H1 (cell line): Measurements from ENCODE around the gene GLMP. TPM values are rescaled to one million over a fixed set of nuclear protein-coding genes. Genes with fewer than 3 reads are reported as not detected.

Experiments
- CTCF ChIA-PET: fragments of 300-600 bp; sonication (Branson Sonifier 250); formaldehyde crosslinking; loops from one replicate; lab custom pipeline; 2021; ENCODE audit not compliant: partially characterized antibody; lab: Charles Lee
- POLR2A ChIA-PET: fragments of 300-600 bp; sonication (Branson Sonifier 250); formaldehyde crosslinking; loops from one replicate; lab custom pipeline; 2021; ENCODE audit warnings: inconsistent platforms; ENCODE audit not compliant: partially characterized antibody; lab: Charles Lee
- DNase-seq, 2 experiments: peaks; one replicate each; pipeline versions ENCODE4 v3.0.0 to v3.0.0-alpha.2; 2010 to 2022; ENCODE audit warnings: low spot score in 2 of 2, low read depth in 1 of 2, mixed read lengths in 1 of 2
- FAIRE-seq: peaks from 2 replicates; lab custom pipeline; 2011; peaks lifted over from hg19 to GRCh38; lab: Jason Lieb, UNC
- H2AFZ ChIP-seq: 2 replicates; pipeline ENCODE4 v1.8.1; 2012; ENCODE audit warnings: low read length, inconsistent platforms
- H2AK5ac ChIP-seq: 2 replicates; pipeline ENCODE4 v1.6.1; 2013; ENCODE audit warnings: low read depth, low read length
- H2BK120ac ChIP-seq: replicated peaks from 2 replicates; pipeline ENCODE3; 2013; ENCODE audit warnings: low read depth, low read length, inconsistent platforms
- H2BK12ac ChIP-seq: 2 replicates; pipeline ENCODE4 v1.6.1; 2013; ENCODE audit warnings: low read depth, low read length
- H2BK15ac ChIP-seq: 2 replicates; pipeline ENCODE4 v1.6.1; 2013; ENCODE audit warnings: low read length
- H2BK20ac ChIP-seq: 2 replicates; pipeline ENCODE4 v1.6.1; 2013; ENCODE audit warnings: low read length
- H2BK5ac ChIP-seq: 2 replicates; pipeline ENCODE4 v1.6.1; 2013; ENCODE audit warnings: low read depth, low read length
- H3K14ac ChIP-seq: 2 replicates; pipeline ENCODE4 v1.6.1; 2013; ENCODE audit warnings: inconsistent platforms; ENCODE audit not compliant: insufficient read length
- H3K18ac ChIP-seq: 2 replicates; pipeline ENCODE4 v1.6.1; 2013; ENCODE audit warnings: low read length; ENCODE audit errors: extremely low read depth
- H3K23ac ChIP-seq: 2 replicates; pipeline ENCODE4 v1.6.1; 2013; ENCODE audit warnings: inconsistent platforms; ENCODE audit not compliant: insufficient read length
- H3K23me2 ChIP-seq: 2 replicates; pipeline ENCODE4 v1.6.1; 2013; ENCODE audit warnings: low read depth, low read length
- H3K27ac ChIP-seq: 2 replicates; pipeline ENCODE4 v1.6.1; 2011; ENCODE audit warnings: low read depth, low read length, inconsistent platforms
- H3K27me3 ChIP-seq, 4 experiments: replicated peaks in 1 of 4; 1 replicate in 1 of 4; 2 replicates in 3 of 4; pipeline versions ENCODE4 v1.6.1 to v1.8.1; 2011 to 2013; ENCODE audit warnings: low read length in 3 of 4, mild to moderate bottlenecking in 3 of 4, inconsistent platforms in 2 of 4, mixed read lengths in 2 of 4, moderate library complexity in 1 of 4; ENCODE audit not compliant: control insufficient read depth in 3 of 4, insufficient read depth in 3 of 4; ENCODE audit errors: extremely low read depth in 1 of 4
- H3K36me3 ChIP-seq, 4 experiments: 2 replicates each; pipeline versions ENCODE4 v1.6.1 to v1.8.1; 2011 to 2013; ENCODE audit warnings: mild to moderate bottlenecking in 4 of 4, low read length in 3 of 4, moderate library complexity in 2 of 4, control low read depth in 1 of 4, inconsistent platforms in 1 of 4; ENCODE audit not compliant: insufficient read depth in 4 of 4, control insufficient read depth in 2 of 4
- H3K4ac ChIP-seq: replicated peaks from 2 replicates; pipeline ENCODE3; 2013; ENCODE audit warnings: low read length, low read depth, mixed read lengths, inconsistent platforms; ENCODE audit not compliant: insufficient read length
- H3K4me1 ChIP-seq, 4 experiments: replicated peaks in 1 of 4; 1 replicate in 1 of 4; 2 replicates in 3 of 4; pipeline versions ENCODE4 v1.6.1 to v1.8.1; 2011 to 2013; ENCODE audit warnings: low read length in 3 of 4, inconsistent platforms in 2 of 4, mixed read lengths in 1 of 4; ENCODE audit not compliant: insufficient read depth in 4 of 4, control insufficient read depth in 3 of 4
- H3K4me2 ChIP-seq, 2 experiments: 2 replicates each; pipeline versions ENCODE4 v1.6.1 to v1.8.1; 2011 to 2013; ENCODE audit warnings: low read depth in 2 of 2, low read length in 2 of 2, control low read depth in 1 of 2, inconsistent platforms in 1 of 2, mild to moderate bottlenecking in 1 of 2; ENCODE audit not compliant: insufficient read depth in 1 of 2
- H3K4me3 ChIP-seq, 4 experiments: fragments of 200-600, 300-600 bp in 1 of 4; sonication (generic), shearing (Covaris generic), sonication (Bioruptor Twin) in 1 of 4; 2 replicates each; pipeline versions ENCODE4 v1.5.1 to v1.8.1; 2011 to 2016; ENCODE audit warnings: low read length in 4 of 4, low read depth in 3 of 4, control low read depth in 2 of 4, inconsistent platforms in 2 of 4, mild to moderate bottlenecking in 2 of 4, mixed read lengths in 1 of 4, moderate library complexity in 1 of 4; ENCODE audit not compliant: insufficient read depth in 2 of 4; ENCODE audit errors: extremely low read depth in 1 of 4
- H3K56ac ChIP-seq: replicated peaks from 2 replicates; pipeline ENCODE3; 2013; ENCODE audit warnings: low read depth, mild to moderate bottlenecking, mixed read lengths, low read length, inconsistent platforms; ENCODE audit not compliant: insufficient read length
- H3K79me1 ChIP-seq: 2 replicates; pipeline ENCODE4 v1.6.1; 2013; ENCODE audit warnings: low read depth, low read length, control low read depth
- H3K79me2 ChIP-seq, 2 experiments: 2 replicates each; pipeline versions ENCODE4 v1.6.1 to v1.8.1; 2012 to 2013; ENCODE audit warnings: low read length in 2 of 2, mild to moderate bottlenecking in 2 of 2, inconsistent platforms in 1 of 2; ENCODE audit not compliant: insufficient read depth in 2 of 2, control insufficient read depth in 1 of 2
- H3K9ac ChIP-seq, 4 experiments: replicated peaks in 1 of 4; 1 replicate in 1 of 4; 2 replicates in 3 of 4; pipeline versions ENCODE4 v1.6.1 to v1.8.1; 2011 to 2013; ENCODE audit warnings: low read depth in 3 of 4, low read length in 3 of 4, control low read depth in 2 of 4, mild to moderate bottlenecking in 2 of 4, moderate library complexity in 2 of 4, inconsistent platforms in 1 of 4; ENCODE audit errors: extremely low read depth in 1 of 4
- H3K9me3 ChIP-seq, 2 experiments: 2 replicates each; pipeline versions ENCODE4 v1.6.1 to v1.8.1; 2012 to 2013; ENCODE audit warnings: mild to moderate bottlenecking in 2 of 2, moderate library complexity in 2 of 2, control low read depth in 1 of 2, inconsistent platforms in 1 of 2, low read depth in 1 of 2, low read length in 1 of 2, mixed read lengths in 1 of 2; ENCODE audit not compliant: insufficient read depth in 2 of 2
- H4K20me1 ChIP-seq, 2 experiments: replicated peaks in 1 of 2; 2 replicates each; pipeline versions ENCODE3 to v1.8.1; 2011 to 2013; ENCODE audit warnings: inconsistent platforms in 2 of 2, low read length in 2 of 2, mild to moderate bottlenecking in 1 of 2; ENCODE audit not compliant: insufficient read depth in 2 of 2, control insufficient read depth in 1 of 2
- H4K5ac ChIP-seq: 2 replicates; pipeline ENCODE4 v1.6.1; 2013; ENCODE audit warnings: low read length, low read depth, mixed read lengths, inconsistent platforms; ENCODE audit not compliant: insufficient read length
- H4K8ac ChIP-seq: 2 replicates; pipeline ENCODE4 v1.8.0; 2013; ENCODE audit warnings: mild to moderate bottlenecking, moderate library complexity, low read length, inconsistent platforms; ENCODE audit not compliant: insufficient read depth; ENCODE audit errors: extremely low read depth
- H4K91ac ChIP-seq: replicated peaks from 2 replicates; pipeline ENCODE3; 2013; ENCODE audit warnings: low read length, mixed read lengths, inconsistent platforms; ENCODE audit not compliant: insufficient read length
- CBX5 ChIP-seq: fragments of 300-800, 300-1000 bp; sonication (generic); IDR thresholded peaks from 2 replicates; pipeline ENCODE4 v1.7.1; 2016; ENCODE audit warnings: antibody characterized with exemption, low read length, low read depth
- CBX8 ChIP-seq: fragments of 300-800, 300-1000 bp; sonication (generic); IDR thresholded peaks from 2 replicates; pipeline ENCODE4 v1.7.1; 2016; ENCODE audit warnings: low read depth, low read length, borderline replicate concordance
- CREB1 ChIP-seq: IDR thresholded peaks from 2 replicates; pipeline ENCODE4 v1.6.1; 2012; ENCODE audit warnings: inconsistent platforms
- EGR1 ChIP-seq: IDR thresholded peaks from 2 replicates; pipeline ENCODE4 v1.6.1; 2011; ENCODE audit warnings: low read depth, low read length, borderline replicate concordance
- EZH2 ChIP-seq: fragments of 200-600 bp; sonication (generic); IDR thresholded peaks from 2 replicates; pipeline ENCODE4 v1.7.1; 2012; ENCODE audit warnings: low read depth, mild to moderate bottlenecking, moderate library complexity, low read length, inconsistent platforms; ENCODE audit not compliant: severe bottlenecking
- PHF8 ChIP-seq: fragments of 200-600 bp; sonication (generic); conservative IDR thresholded peaks from 2 replicates; pipeline ENCODE4 v1.7.1; 2012; ENCODE audit warnings: low read depth, mild to moderate bottlenecking, inconsistent platforms, low read length, moderate library complexity
- POLR2AphosphoS5 ChIP-seq: IDR thresholded peaks from 2 replicates; pipeline ENCODE4 v1.6.1; 2011; ENCODE audit warnings: low read depth, low read length
- RBBP5 ChIP-seq: IDR thresholded peaks from 2 replicates; pipeline ENCODE4 v1.7.1; 2012; ENCODE audit warnings: low read depth, mild to moderate bottlenecking, inconsistent platforms, low read length, moderate library complexity, borderline replicate concordance
- SIX5 ChIP-seq: IDR thresholded peaks from 2 replicates; pipeline ENCODE4 v1.6.1; 2011; ENCODE audit warnings: mild to moderate bottlenecking, low read depth, low read length
- TAF1 ChIP-seq: IDR thresholded peaks from 2 replicates; pipeline ENCODE4 v1.6.1; 2011; ENCODE audit warnings: mild to moderate bottlenecking, low read depth, low read length
- TAF7 ChIP-seq: optimal IDR thresholded peaks from 2 replicates; pipeline ENCODE3; 2011; ENCODE audit warnings: low read depth, mild to moderate bottlenecking, inconsistent platforms, low read length, moderate library complexity, borderline replicate concordance
- WGBS, 2 experiments: shearing (Covaris generic) in 1 of 2; methylation state at CpG; one replicate each; pipeline versions ENCODE4 v1.1.6 to v1.1.7; 2013 to 2015; ENCODE audit warnings: low lambda C conversion rate in 2 of 2, mixed read lengths in 2 of 2, inconsistent platforms in 1 of 2, low coverage in 1 of 2, missing lambda C conversion rate in 1 of 2; ENCODE audit not compliant: insufficient replicate concordance in 2 of 2, insufficient coverage in 1 of 2, insufficient read length in 1 of 2; ENCODE audit errors: extremely low coverage in 1 of 2, missing lambda C conversion rate in 1 of 2; 5-methylcytosine and 5-hydroxymethylcytosine counted together
- polyA plus RNA-seq, 7 experiments: library from polyadenylated mRNA; depleted of rRNA in 3 of 7; stranded (reverse) in 5 of 7; unstranded in 2 of 7; fragments of >200 nt in 5 of 7; fragments of 200-250 nt in 2 of 7; gene quantifications; 1 replicate in 5 of 7; 2 replicates in 1 of 7; 4 replicates in 1 of 7; pipeline versions ENCODE4 v1.2.1 to v1.2.3, GENCODE V29; 2011 to 2013; ENCODE audit warnings: missing spikeins in 2 of 7, mixed read lengths in 2 of 7
- total RNA-seq: library from RNA; stranded (reverse); fragmentation: NEBNext Ultra II Directional; extraction: Animal tissue kit (Norgen Biotek cat#: 25700); gene quantifications from 2 replicates; pipeline ENCODE4 v1.2.1, GENCODE V29; 2021

Gene GLMP
- total and polyA plus RNA-seq, 2 of the 8 experiments (the other 6 are each of a cell fraction or from before 2014, with no cell fraction given), result 48.1 to 59.5 TPM

DNA sequence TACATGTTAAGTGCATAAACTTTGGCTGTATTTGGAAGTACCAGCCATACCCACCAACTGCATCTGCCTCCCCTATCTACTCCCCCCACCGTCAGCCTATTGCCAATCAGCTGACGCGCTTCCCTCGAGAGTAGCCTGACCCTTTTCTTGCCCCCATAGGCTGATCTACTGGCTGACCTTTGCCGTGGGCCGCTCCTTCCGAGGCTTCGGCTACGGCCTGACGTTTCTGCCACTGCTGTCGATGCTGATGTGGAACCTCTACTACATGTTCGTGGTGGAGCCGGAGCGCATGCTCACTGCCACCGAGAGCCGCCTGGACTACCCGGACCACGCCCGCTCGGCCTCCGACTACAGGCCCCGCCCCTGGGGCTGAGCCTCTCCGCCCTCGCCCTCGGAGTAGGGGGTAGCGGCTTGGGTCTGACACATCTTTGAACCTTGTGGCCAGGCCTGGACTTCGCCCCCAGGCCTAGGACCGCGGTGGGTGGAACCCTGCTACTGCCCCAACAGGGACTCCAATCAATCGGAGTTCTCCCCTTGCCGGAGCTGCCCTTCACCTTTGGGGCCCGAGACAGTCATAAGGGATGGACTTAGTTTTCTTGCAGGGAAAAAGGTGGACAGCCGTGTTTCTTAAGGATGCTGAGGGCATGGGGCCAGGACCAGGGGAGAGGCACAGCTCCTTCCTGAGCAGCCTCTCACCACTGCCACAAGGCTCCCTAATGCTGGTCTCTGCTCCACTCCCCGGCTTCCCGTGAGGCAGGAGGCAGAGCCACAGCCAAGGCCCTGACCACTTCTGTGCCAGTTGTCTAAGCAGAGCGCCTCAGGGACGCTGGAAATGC is 4.0 kb downstream of the GLMP start:
- Histone ChIP-seq H3K9ac (peak overlapping the region in 3 of 4 experiments; percentile 21 to 58 (median 26); a peak in 4 of 7 replicates), H3K4me3 (peak overlapping the region; percentile 43 to 55 (median 52); a peak in 7 of 8 replicates), H2AK5ac (no peak overlapping the region), H4K8ac (peak overlapping the region; percentile 87), H3K36me3 (peaks cover 0 to 7% (median 0%) of the 10 kb centered on the region in 4 experiments; a peak in 2 of 8 replicates), H2AFZ (peak overlapping the region; percentile 94; the same call in 1 of the 2 replicates), H2BK5ac (peak overlapping the region; percentile 40; the same call in 1 of the 2 replicates), H3K23me2 (peaks cover 7% of the 10 kb centered on the region; the same call in 1 of the 2 replicates), H3K27me3 (no peaks in the 10 kb centered on the region), H3K79me1 (0 out of 2 replicates have a peak, but pooled peaks cover 3% of the 10 kb centered on the region), H3K9me3 (no peaks in the 10 kb centered on the region), H2BK15ac (no peak overlapping the region; the same call in 1 of the 2 replicates), H3K4me1 (peaks cover 0 to 12% (median 4%) of the 10 kb centered on the region in 4 experiments; a peak in 3 of 7 replicates), H3K27ac (no peak overlapping the region), H2BK20ac (no peak overlapping the region), H4K20me1 (peaks cover 0 to 3% of the 10 kb centered on the region in 2 experiments), H2BK12ac (no peak overlapping the region), H4K5ac (peak overlapping the region; percentile 39), H3K23ac (no peak overlapping the region), H3K79me2 (no peaks in the 10 kb centered on the region), H3K56ac (no peak overlapping the region), H3K4ac (no peak overlapping the region), H3K18ac (no peak overlapping the region), H2BK120ac (no peak overlapping the region), H4K91ac (no peak overlapping the region), H3K14ac (no peak overlapping the region), H3K4me2 (peak overlapping the region; percentile 78 to 87)
- FAIRE-seq (peak; percentile 24), DNase-seq (peak; percentile 75 to 95)
- WGBS, 2 experiments, result 28% methylated on average over 26 of the region's 37 CpGs; no CpG with 5 or more reads in 1 of the 2 experiments
- ChIA-PET CTCF (interaction anchor here (0.6 to 1.3 kb wide), 5 partner anchors 18 to 203 kb away, joined by 3 to 4 read pairs (median 3); no protein-coding TSS in a partner anchor), POLR2A (interaction anchor here (0.7 to 2.9 kb wide), 5 partner anchors 10 to 186 kb away, joined by 3 to 31 read pairs (median 9); partner anchors contain the start of gene SMG5)
- TF ChIP-seq SIX5 (no peak), EGR1 (no peak), RBBP5 (0 out of 2 replicates have a peak, but pooled peaks have one; percentile 57), TAF7 (peak; percentile 46), EZH2 (no peak), PHF8 (0 out of 2 replicates have a peak, but pooled peaks have one; percentile 38), CBX5 (no peak), POLR2AphosphoS5 (peak; percentile 29; the same call in 1 of the 2 replicates), TAF1 (peak; percentile 66), CBX8 (no peak), CREB1 (peak; percentile 25; the same call in 1 of the 2 replicates)
